ENCODE measurements around the gene BCL11B.
"Not testable (repeated sequence)": the region's sequence is repeated elsewhere in the genome, so short reads cannot be mapped to it uniquely, and the experiment has no call there.

The BCL11B gene

DNA sequence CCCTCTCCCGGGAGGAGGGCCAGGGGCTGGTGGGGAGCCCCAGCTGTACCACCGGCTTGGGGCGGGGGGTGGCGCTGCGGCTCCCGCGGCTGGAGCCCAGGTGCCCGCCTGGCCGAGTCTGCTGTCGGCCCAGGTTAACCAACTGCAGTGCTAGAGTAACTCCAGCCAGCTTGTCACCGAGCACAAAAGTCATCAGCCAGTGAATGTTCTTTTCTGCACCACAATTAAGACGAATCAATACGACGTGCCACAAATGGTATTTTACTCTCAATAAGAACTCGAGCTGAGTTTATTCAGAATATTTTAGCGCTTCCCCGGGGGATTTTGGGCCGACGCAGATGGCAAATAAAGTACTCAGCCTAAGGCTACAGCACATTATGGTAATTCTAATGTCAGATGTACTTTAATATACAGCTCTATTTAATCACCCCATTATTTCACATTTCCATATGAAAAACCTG lies 83.2 kb downstream of the BCL11B start:
- Mint-ChIP-seq H3K4me1 (peaks cover 96% of the 10 kb centered on the region), H3K4me3 (peak overlapping the region; percentile 89 to 95), H3K27ac (peak overlapping the region; percentile 92 to 96), H3K9me3 (no peaks in the 10 kb centered on the region), H3K27me3 (no peaks in the 10 kb centered on the region)
- ATAC-seq: peak; percentile 47
- DNase-seq: peak in 1 of 2 donors; percentile 64

DNA sequence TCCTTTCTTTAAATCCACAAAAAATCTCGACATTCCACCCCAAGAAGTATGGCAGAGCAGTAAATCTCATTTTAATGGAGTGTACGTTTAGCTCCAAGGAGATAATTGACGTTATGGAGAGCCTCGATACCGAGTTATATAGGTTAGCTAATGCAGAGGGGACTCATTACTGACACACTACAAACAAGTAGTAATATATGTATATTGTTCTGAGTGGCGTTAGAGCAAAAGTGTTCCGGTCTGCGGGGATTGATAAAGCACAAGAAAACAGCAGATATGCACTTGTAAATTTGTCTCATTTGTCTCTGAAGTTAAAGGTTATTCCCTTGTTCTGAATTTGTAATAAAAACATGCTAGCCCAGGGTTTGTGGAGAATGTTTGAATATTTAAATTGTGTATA lies 84.1 kb downstream of the BCL11B start:
- H3K4me1 Mint-ChIP-seq: peaks cover 96% of the 10 kb centered on the region
- H3K27ac Mint-ChIP-seq: peak overlapping the region; percentile 96 to 97
- ATAC-seq (peak; percentile 39), DNase-seq (no peak)
- H3K4me3 Mint-ChIP-seq: peak overlapping the region; percentile 89
- no peaks in the 10 kb centered on the region for H3K27me3 Mint-ChIP-seq
- no peaks in the 10 kb centered on the region for H3K9me3 Mint-ChIP-seq

DNA sequence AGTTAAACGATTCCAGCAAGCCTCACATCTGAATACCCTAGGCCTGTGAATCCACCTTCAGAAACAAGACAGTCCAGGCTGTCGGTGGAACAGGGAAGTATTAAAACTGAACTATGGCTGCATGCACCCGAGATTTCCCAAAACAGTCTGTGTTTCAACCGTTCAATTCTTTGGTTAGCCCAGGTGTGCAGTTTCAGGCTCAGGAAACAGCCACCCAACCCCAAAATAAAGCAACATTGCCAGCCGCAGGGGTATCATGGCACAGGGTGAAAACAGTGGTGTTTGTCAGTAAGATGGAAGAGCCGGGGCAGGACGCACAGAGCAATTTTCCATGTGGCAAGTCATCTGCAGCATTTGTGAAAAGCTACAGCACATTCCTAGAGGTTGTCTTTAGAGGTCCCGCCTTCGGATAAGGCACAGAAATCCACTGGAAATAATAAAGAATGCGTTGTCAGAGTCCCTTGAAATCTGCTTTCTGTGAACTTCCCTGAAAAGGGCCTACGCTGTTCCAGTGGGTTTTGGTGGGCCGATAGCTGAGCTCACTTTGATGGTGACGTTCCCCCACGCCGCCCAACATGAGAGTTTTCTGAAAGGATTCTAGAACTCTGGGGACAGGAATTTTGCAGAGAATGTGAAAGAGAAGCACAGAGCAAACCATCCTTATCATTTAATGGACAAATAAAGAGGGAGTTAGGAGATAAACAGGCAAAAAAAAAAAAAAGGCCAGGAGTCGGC lies 84.9 kb downstream of the BCL11B start:
- no peaks in the 10 kb centered on the region for H3K9me3 Mint-ChIP-seq
- H3K27ac Mint-ChIP-seq: peak overlapping the region; percentile 96 to 97
- H3K27me3 Mint-ChIP-seq: no peaks in the 10 kb centered on the region
- H3K4me1 Mint-ChIP-seq: peaks cover 96% of the 10 kb centered on the region
- H3K4me3 Mint-ChIP-seq: peak overlapping the region; percentile 89
- no peak for DNase-seq
- ATAC-seq: no peak

DNA sequence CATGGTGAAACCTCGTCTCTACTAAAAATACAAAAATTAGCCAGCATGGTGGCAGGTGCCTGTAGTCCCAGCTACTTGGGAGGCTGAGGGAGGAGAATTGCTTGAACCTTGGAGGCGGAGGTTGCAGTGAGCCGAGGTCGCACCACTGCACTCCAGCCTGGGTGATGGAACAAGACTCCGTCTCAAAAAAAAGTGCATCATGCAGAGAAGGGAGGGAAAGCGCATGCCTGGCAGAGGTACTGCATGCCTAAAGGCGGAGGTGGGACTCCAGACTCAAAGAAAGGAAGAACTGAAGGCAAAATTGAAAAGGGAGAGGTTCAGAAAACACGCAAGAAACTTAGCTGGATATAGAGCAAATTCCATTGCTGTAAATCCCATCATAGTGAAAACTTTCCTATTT lies 85.7 kb downstream of the BCL11B start:
- not testable (repeated sequence) for ATAC-seq, DNase-seq, H3K27me3 Mint-ChIP-seq, H3K9me3 Mint-ChIP-seq
- peaks cover 96% of the 10 kb centered on the region for H3K4me1 Mint-ChIP-seq
- H3K27ac Mint-ChIP-seq: peak overlapping the region; percentile 91 to 97
- H3K4me3 Mint-ChIP-seq: peak overlapping the region; percentile 89

DNA sequence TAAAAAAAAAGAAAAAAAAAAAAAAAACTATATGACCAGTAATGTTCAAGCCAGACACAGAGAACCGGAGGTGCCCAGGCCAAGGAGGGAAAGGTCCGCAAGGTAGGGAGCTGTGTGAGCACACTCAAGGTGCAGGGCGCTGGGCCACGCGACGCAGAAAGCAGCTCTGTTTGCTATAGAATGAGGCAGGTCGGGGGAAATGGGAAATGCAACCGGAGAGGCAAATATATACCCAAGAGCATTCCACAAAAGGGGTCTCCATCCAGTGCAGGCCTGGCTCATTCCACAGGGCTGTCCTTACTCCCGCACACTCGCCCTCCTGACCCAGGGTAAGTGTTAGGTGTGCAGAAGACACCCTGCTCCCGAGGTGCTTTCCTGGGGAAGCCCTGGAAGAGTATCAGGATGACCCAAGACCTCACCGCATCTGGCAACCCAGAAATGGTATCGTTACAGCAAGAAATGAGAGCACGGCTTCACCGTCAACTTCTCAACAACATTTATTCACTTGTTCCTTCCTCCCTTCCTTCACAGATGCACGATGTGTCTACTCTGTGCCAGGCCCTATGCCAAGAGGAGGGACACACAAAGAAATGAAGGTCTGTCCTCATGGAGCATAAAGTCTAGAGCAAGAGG lies 86.4 kb downstream of the BCL11B start:
- peak overlapping the region; percentile 89 for H3K4me3 Mint-ChIP-seq
- DNase-seq (peak in 1 of 2 donors; percentile 60), ATAC-seq (peak; percentile 38)
- peaks cover 96% of the 10 kb centered on the region for H3K4me1 Mint-ChIP-seq
- no peaks in the 10 kb centered on the region for H3K27me3 Mint-ChIP-seq
- H3K27ac Mint-ChIP-seq: peak overlapping the region; percentile 96 to 97
- no peaks in the 10 kb centered on the region for H3K9me3 Mint-ChIP-seq

DNA sequence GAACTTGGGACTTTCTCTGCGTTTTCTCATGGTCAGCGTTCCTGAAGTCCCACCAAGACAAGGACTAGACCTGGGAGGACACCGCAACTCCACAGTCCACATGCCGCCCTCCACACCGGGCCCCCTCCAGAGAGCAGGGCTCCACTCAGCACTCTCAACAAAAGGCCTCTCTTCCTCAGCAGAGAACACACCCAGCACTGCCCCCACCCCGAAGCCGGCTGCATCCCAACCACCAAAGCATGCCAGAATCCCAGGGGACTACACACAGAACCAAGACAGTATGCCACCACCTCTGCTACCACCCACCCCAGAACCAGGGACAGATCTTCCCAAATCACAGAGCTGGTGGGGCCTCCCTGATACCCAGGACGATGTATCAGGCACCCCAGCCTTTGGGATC lies 88.3 kb downstream of the BCL11B start:
- peak overlapping the region; percentile 89 for H3K4me3 Mint-ChIP-seq
- ATAC-seq: no peak

DNA sequence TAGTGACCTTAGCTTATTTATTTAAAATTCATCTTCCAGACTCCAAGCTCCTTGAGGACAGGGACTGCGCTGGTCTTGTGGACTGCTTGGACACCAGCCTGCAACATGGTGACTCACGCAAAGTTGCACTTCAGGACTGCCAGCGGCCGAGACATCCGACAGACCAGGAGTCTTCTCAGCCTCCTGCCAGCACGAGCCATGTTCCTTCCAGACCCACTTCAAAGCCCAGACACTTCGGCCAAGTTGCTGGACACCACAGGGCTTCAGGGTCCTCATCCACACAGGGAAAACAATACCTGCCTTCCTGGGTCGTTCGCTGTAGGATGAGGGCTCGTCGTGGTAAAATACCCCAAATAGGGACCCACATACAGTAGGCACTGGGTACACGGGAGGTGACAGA lies 88.7 kb downstream of the BCL11B start:
- ATAC-seq (no peak), DNase-seq (no peak)
- Mint-ChIP-seq H3K4me1 (peaks cover 100% of the 10 kb centered on the region), H3K27me3 (no peaks in the 10 kb centered on the region), H3K4me3 (peak overlapping the region; percentile 89), H3K9me3 (no peaks in the 10 kb centered on the region), H3K27ac (peak overlapping the region; percentile 88 to 97)

More for the DNA sequence above, 88.3 kb downstream of the BCL11B start:
- Mint-ChIP-seq H3K27me3 (no peaks in the 10 kb centered on the region), H3K27ac (peak overlapping the region; percentile 88 to 97), H3K9me3 (no peaks in the 10 kb centered on the region), H3K4me1 (peaks cover 96% of the 10 kb centered on the region)
- no peak for DNase-seq

DNA sequence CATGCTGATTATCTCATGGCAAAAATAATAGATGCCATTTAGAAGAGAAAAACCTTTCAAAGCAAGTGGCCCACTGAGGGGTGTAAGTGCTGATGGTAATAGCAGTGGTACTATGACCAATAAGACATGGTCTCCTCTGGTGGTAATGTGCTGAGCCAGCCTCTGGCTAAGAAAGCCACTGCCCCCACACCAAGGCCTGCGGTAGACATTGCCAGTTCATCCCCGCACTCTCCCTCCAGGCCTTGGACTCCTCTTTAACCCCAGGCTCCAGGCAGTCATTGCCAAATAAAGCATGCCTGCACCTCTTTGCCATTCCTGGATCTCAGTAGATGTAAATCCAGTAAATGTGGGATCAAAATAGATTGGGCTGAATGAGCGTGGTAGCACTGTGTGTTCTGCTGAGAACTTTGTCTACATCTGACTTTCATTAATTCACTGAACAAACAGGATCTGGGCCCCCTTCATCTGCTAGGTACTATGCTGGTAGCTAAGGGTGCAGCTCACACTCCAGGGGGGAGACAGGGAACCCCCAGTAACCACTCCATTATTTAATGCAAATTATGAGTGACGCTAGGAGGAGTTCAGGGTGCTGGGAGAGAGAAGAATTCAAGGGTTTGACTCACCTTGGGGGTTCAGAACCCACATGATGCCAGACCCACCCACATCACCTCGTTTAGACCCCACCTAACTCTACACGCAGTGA lies 89.3 kb downstream of the BCL11B start:
- no peaks in the 10 kb centered on the region for H3K9me3 Mint-ChIP-seq
- DNase-seq (no peak), ATAC-seq (peak; percentile 36)
- peak overlapping the region; percentile 89 for H3K4me3 Mint-ChIP-seq
- peak overlapping the region; percentile 88 to 94 for H3K27ac Mint-ChIP-seq
- H3K4me1 Mint-ChIP-seq: peaks cover 100% of the 10 kb centered on the region
- no peaks in the 10 kb centered on the region for H3K27me3 Mint-ChIP-seq

DNA sequence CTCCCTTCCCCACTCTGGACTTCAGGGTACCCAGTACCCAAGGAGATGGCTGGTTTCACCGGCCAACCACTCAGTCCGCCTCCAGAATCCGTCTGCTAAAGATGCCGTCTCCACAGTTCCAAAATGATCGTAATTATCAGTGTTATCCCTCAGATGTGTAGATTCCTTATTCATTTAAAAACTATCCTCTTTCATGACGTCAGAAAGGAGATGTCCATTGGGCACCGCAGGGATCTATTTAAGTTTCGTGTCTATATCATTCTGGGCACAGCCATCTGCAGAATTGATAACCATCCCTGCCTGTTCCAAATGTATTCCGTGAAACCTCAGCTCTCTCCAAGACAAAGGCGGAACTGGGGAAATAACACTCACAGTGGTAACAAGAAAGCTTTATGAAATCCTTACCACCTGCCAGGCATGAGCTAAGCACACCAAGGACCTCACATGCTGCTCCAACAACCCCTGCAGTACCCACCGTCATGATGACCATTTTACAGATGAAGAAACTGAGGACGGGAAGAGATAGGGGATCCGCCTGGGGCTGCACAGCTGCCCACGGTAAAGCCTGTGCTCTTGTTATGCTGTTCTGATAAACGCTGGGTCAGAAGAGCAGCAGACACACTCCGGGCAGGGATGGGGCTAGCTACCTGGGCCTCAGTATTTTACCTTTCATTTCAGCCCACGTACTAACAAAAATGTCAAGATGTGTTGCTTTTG lies 90.0 kb downstream of the BCL11B start:
- Mint-ChIP-seq H3K9me3 (no peaks in the 10 kb centered on the region), H3K4me1 (peaks cover 100% of the 10 kb centered on the region), H3K27me3 (no peaks in the 10 kb centered on the region), H3K4me3 (peak overlapping the region; percentile 89), H3K27ac (peak overlapping the region; percentile 88 to 94)
- ATAC-seq (no peak), DNase-seq (no peak)

DNA sequence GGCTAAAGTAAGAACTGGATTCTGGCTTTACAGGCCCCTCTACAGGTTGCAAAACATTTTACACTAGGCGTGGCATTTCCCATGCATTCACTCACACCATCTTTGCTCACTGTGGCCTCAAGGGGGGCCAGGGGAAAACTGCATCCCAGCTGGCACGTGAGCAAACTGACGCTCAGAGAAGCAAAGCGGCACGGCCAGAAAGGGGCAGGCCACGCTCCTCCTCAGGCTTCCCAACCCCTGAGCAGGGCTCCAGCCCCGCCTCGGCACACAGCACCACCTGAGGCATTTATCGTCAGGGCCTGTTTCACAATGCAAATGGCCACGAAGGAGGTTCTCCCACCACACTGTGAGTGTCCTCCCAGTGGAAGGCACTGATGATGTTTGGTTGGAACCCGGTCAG lies 90.8 kb downstream of the BCL11B start:
- H3K4me1 Mint-ChIP-seq: peaks cover 94% of the 10 kb centered on the region
- no peaks in the 10 kb centered on the region for H3K27me3 Mint-ChIP-seq
- peak overlapping the region; percentile 89 for H3K4me3 Mint-ChIP-seq
- peak overlapping the region; percentile 94 to 95 for H3K27ac Mint-ChIP-seq
- DNase-seq (no peak), ATAC-seq (peak; percentile 17)
- H3K9me3 Mint-ChIP-seq: no peaks in the 10 kb centered on the region

DNA sequence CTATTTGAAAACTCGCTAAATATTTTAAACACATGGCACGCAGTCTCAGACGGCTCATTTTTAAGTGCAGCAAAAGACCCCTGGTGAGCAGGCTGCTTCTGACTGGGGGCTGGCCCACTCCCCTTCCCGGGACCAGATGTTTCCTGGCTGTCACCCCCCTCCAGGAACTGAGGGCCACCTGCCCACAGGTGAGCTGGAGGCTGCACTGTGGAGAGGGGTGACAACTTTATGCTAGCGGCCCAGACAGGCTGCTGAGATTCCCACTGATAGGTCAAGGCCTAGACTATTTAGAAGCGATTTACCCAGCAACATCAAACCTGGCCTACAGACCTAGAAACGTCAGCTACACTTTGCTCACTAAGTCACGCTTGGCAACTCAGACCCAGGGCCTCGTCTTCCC lies 92.1 kb downstream of the BCL11B start:
- Mint-ChIP-seq H3K9me3 (no peaks in the 10 kb centered on the region), H3K27ac (peak overlapping the region; percentile 97 to 98), H3K4me1 (peaks cover 81% of the 10 kb centered on the region), H3K4me3 (peak overlapping the region; percentile 72 to 89), H3K27me3 (no peaks in the 10 kb centered on the region)
- ATAC-seq: no peak
- DNase-seq: peak in 1 of 2 donors; percentile 19

DNA sequence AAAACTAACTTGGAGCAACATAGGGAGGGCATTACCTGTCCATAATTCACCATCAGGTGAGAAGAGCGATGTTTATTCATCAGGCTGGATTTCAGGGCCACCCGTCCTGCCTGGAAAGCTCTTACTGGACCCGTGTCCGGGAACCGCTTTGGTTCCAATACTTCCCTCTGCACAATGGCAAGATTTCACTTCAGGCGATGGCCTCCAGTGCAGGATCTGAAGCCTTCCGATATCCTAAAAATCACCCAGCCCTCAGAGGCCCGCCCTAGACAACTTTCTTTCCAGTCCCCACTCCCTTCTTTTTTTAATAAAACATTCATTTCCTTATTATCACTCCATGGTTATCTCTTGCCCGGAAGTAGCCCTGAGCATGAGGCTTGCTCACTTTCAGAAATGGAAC lies 92.5 kb downstream of the BCL11B start:
- Mint-ChIP-seq H3K4me3 (peak overlapping the region; percentile 72 to 89), H3K27me3 (no peaks in the 10 kb centered on the region), H3K9me3 (no peaks in the 10 kb centered on the region), H3K4me1 (peaks cover 77% of the 10 kb centered on the region), H3K27ac (peak overlapping the region; percentile 97 to 98)
- peak in 1 of 2 donors; percentile 9 for DNase-seq
- no peak for ATAC-seq

DNA sequence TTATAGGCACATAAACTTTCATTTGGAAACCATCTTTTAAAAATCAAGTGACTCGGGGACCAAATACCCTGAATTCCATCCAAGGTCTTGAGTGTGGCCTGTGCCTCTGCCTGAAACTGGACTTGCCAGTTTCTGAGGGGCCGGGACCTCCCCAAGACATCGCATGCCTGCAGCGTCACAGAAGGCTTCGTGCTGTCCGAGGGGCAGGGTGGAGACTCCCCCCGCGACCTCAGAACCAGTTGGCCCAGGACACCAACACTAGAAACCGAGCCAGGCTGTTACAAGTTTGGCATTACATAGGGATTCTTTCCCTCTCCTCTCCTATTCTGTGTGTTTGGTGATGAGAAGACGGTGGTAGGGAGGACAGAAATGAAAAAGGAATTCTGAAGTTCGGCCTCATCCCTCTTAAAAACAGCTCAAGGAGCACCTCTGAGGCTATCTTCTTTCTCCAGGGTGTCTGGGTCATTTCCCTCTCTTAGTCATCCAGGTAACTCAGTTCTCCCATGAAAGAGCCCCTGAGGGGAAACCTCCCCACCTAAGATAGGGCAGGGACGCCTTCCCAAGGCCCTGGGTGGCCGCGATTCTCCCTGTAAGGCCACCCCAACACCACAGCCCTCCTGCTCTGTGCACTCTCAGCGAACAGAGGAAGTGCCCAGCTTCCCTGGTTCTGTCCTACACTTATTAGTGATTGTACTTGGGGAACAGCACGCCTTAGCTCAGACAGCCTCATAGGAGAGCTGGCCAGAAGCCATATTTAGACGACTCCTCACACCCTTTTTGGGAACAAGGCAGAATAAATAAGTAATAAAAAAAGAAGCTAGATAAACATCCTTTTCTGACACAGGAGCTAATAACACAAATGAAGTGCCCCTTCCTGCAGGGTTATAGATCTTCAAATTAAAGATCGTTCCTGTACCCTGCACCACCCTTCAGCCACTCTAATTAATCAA lies 93.8 kb downstream of the BCL11B start:
- Mint-ChIP-seq H3K27me3 (no peaks in the 10 kb centered on the region), H3K4me1 (peaks cover 70% of the 10 kb centered on the region), H3K4me3 (peak overlapping the region; percentile 49 to 69), H3K27ac (peak overlapping the region; percentile 97 to 98), H3K9me3 (no peaks in the 10 kb centered on the region)
- DNase-seq: peak in 1 of 2 donors; percentile 8
- ATAC-seq: no peak

DNA sequence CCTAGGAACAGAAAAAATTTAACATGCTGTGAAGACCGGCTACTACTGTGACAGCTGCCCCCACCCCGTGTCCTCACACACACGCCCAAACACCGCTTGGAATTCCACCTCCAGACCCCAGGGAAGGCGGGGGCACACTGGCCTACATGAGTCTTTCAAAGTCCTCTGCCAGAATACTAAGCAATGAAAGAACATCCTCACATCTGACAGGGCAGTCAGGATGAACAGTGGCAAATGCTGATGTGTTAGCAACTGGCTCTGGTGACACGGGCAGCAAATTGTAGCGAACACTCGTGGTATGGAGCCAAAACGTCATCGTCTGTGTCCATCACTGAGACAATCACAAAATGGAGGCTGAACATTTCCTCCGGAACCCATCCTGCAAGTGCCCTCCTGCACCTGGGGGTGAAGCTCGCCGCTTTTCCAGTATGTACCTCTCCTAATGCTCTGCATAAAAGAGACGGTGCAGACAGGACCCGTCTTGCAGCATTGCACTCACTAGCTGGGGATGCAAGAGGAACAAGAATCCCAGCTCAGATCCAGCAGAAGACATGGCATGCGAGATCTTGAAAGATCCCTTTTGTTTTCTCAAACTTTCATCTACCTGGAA lies 94.8 kb downstream of the BCL11B start:
- ATAC-seq: no peak
- H3K27me3 Mint-ChIP-seq: no peaks in the 10 kb centered on the region
- DNase-seq: no peak
- no peak overlapping the region for H3K4me3 Mint-ChIP-seq
- peaks cover 60% of the 10 kb centered on the region for H3K4me1 Mint-ChIP-seq
- peak overlapping the region; percentile 50 to 97 for H3K27ac Mint-ChIP-seq
- no peaks in the 10 kb centered on the region for H3K9me3 Mint-ChIP-seq

Measured in stimulated activated naive CD8-positive, alpha-beta T cell treated with anti-CD3 and anti-CD28 coated beads, Interleukin-15, amount 100 ng/mL, for 72 hours (primary cell).